CD4-positive, alpha-beta memory T cell (primary cell): Measurements from ENCODE around the gene HAUS3. TPM values are rescaled to one million over a fixed set of nuclear protein-coding genes. Genes with fewer than 3 reads are reported as not detected.

Experiments used
- CTCF ChIA-PET: fragments of 350-600 bp; sonication (Branson Sonifier 250); formaldehyde crosslinking; loops from one replicate; lab custom pipeline; 2021; ENCODE audit warnings: inconsistent platforms; ENCODE audit not compliant: partially characterized antibody; lab: Charles Lee
- POLR2A ChIA-PET: fragments of 350-600 bp; sonication (Branson Sonifier 250); formaldehyde crosslinking; loops from one replicate; lab custom pipeline; 2021; ENCODE audit not compliant: partially characterized antibody; lab: Charles Lee
- DNase-seq, 5 donors: peaks; one replicate each; pipeline versions ENCODE4 v3.0.0 to v3.0.0-alpha.2; 2020 to 2022; ENCODE audit warnings: mixed read lengths in 1 of 5
- H3K27ac ChIP-seq: one replicate; pipeline ENCODE4 v1.7.0; 2013; ENCODE audit warnings: low read depth, low read length
- H3K27me3 ChIP-seq: 2 replicates; pipeline ENCODE4 v1.7.0; 2013; ENCODE audit warnings: mild to moderate bottlenecking, low read length, moderate library complexity; ENCODE audit not compliant: insufficient read depth
- H3K36me3 ChIP-seq: 2 replicates; pipeline ENCODE4 v1.7.0; 2013; ENCODE audit warnings: mild to moderate bottlenecking, low read length, moderate library complexity; ENCODE audit not compliant: insufficient read depth
- H3K4me1 ChIP-seq: 2 replicates; pipeline ENCODE4 v1.7.0; 2013; ENCODE audit warnings: mild to moderate bottlenecking, low read length, moderate library complexity; ENCODE audit not compliant: insufficient read depth
- H3K4me3 ChIP-seq, 2 donors: one replicate each; pipeline ENCODE4 v1.7.0; 2013; ENCODE audit warnings: low read length in 2 of 2, mild to moderate bottlenecking in 1 of 2
- H3K9me3 ChIP-seq, 2 donors: one replicate each; pipeline ENCODE4 v1.7.0; 2013; ENCODE audit warnings: low read length in 2 of 2, control low read depth in 1 of 2; ENCODE audit not compliant: control insufficient read depth in 1 of 2
- H3K27ac Mint-ChIP-seq, 7 donors: one replicate each; pipeline ENCODE4 v1.8.0; 2020 to 2021; ENCODE audit warnings: mixed read lengths in 7 of 7, mild to moderate bottlenecking in 6 of 7, inconsistent platforms in 3 of 7, moderate library complexity in 3 of 7
- H3K27me3 Mint-ChIP-seq, 2 donors: one replicate each; pipeline ENCODE4 v1.8.0; 2020 to 2021; ENCODE audit warnings: mixed read lengths in 2 of 2
- H3K36me3 Mint-ChIP-seq, 2 donors: one replicate each; pipeline ENCODE4 v1.8.0; 2020 to 2021; ENCODE audit warnings: mixed read lengths in 2 of 2, inconsistent platforms in 1 of 2, mild to moderate bottlenecking in 1 of 2
- H3K4me1 Mint-ChIP-seq, 4 donors: one replicate each; pipeline ENCODE4 v1.8.0; 2020 to 2021; ENCODE audit warnings: mixed read lengths in 4 of 4, mild to moderate bottlenecking in 1 of 4
- H3K4me3 Mint-ChIP-seq, 8 donors: one replicate each; pipeline ENCODE4 v1.8.0; 2020 to 2021; ENCODE audit warnings: mixed read lengths in 8 of 8, mild to moderate bottlenecking in 7 of 8, moderate library complexity in 6 of 8, inconsistent platforms in 3 of 8
- H3K9me3 Mint-ChIP-seq, 8 donors: one replicate each; pipeline ENCODE4 v1.8.0; 2020 to 2021; ENCODE audit warnings: mixed read lengths in 8 of 8, mild to moderate bottlenecking in 5 of 8, inconsistent platforms in 3 of 8, moderate library complexity in 1 of 8
- intact Hi-C: fragments of 100-400 bp; cut with micrococcal nuclease; formaldehyde crosslinking; loops from one replicate; pipeline ENCODE4 v1.15.1; 2023
- polyA plus RNA-seq, 2 donors: library from polyadenylated mRNA; unstranded; fragments of 300-500 nt; fragmentation: Illumina TruSeq; gene quantifications; one replicate each; pipeline ENCODE4 v1.2.3, GENCODE V29; 2021
- total RNA-seq, 2 experiments: library from RNA; stranded (reverse); gene quantifications; one replicate each; pipeline ENCODE4 v1.2.3, GENCODE V29; 2021

Gene HAUS3
- total and polyA plus RNA-seq, 4 experiments from 2014 or later, result 24.8 to 43.9 (median 37.5) TPM

GRCh38 chr4:2288051-2288541 is 46.2 kb upstream of the HAUS3 start:
- Histone ChIP-seq H3K4me1 (peaks cover 56% of the 10 kb centered on the region), H3K27me3 (no peaks in the 10 kb centered on the region), H3K9me3 (no peaks in the 10 kb centered on the region), H3K27ac (no peak overlapping the region), H3K36me3 (no peaks in the 10 kb centered on the region), H3K4me3 (no peak overlapping the region)
- no peak for DNase-seq
- Mint-ChIP-seq H3K9me3 (no peaks in the 10 kb centered on the region), H3K36me3 (peaks cover 0 to 5% of the 10 kb centered on the region in 2 donors), H3K4me1 (peaks cover 12 to 57% (median 25%) of the 10 kb centered on the region in 4 donors), H3K27ac (peak overlapping the region in 5 of 7 donors; percentile 61 to 83 (median 77)), H3K4me3 (no peak overlapping the region), H3K27me3 (no peaks in the 10 kb centered on the region)
- intact Hi-C loops, result loop anchor here (10.0 kb wide), 1 partner anchor 63 kb away; no protein-coding TSS in a partner anchor
- POLR2A ChIA-PET, result interaction anchor here (5.4 kb wide), 1 partner anchor 26 kb away, joined by 51 read pairs; the partner anchor contains the start of gene MXD4
- CTCF ChIA-PET, result no interaction called here

GRCh38 chr4:2287594-2287915 is 45.6 kb upstream of the HAUS3 start:
- peak overlapping the region in 3 of 7 donors; percentile 61 to 87 (median 83) for H3K27ac Mint-ChIP-seq
- Histone ChIP-seq H3K9me3 (no peaks in the 10 kb centered on the region), H3K4me3 (no peak overlapping the region), H3K36me3 (no peaks in the 10 kb centered on the region), H3K27ac (no peak overlapping the region), H3K4me1 (peaks cover 59% of the 10 kb centered on the region), H3K27me3 (no peaks in the 10 kb centered on the region)
- ChIA-PET CTCF (no interaction called here), POLR2A (interaction anchor here (5.4 kb wide), 1 partner anchor 25 kb away, joined by 51 read pairs; the partner anchor contains the start of gene MXD4)
- DNase-seq, result no peak
- H3K4me3 Mint-ChIP-seq, result no peak overlapping the region
- intact Hi-C loops, result loop anchor here (10.0 kb wide), 1 partner anchor 63 kb away; no protein-coding TSS in a partner anchor
- H3K9me3 Mint-ChIP-seq, result no peaks in the 10 kb centered on the region
- H3K4me1 Mint-ChIP-seq, result peaks cover 12 to 59% (median 24%) of the 10 kb centered on the region in 4 donors
- H3K27me3 Mint-ChIP-seq, result no peaks in the 10 kb centered on the region
- H3K36me3 Mint-ChIP-seq, result peaks cover 0 to 5% of the 10 kb centered on the region in 2 donors

GRCh38 chr4:2286904-2287593 is 45.1 kb upstream of the HAUS3 start:
- Histone ChIP-seq H3K4me3 (no peak overlapping the region), H3K27me3 (no peaks in the 10 kb centered on the region), H3K36me3 (no peaks in the 10 kb centered on the region), H3K27ac (no peak overlapping the region), H3K9me3 (no peaks in the 10 kb centered on the region), H3K4me1 (peaks cover 60% of the 10 kb centered on the region)
- no peak for DNase-seq
- H3K4me1 Mint-ChIP-seq, result peaks cover 17 to 59% (median 26%) of the 10 kb centered on the region in 4 donors
- H3K27me3 Mint-ChIP-seq, result no peaks in the 10 kb centered on the region
- intact Hi-C loops, result loop anchor here (10.0 kb wide), 1 partner anchor 62 kb away; no protein-coding TSS in a partner anchor
- H3K36me3 Mint-ChIP-seq, result peaks cover 0 to 8% of the 10 kb centered on the region in 2 donors
- peak overlapping the region in 5 of 7 donors; percentile 47 to 87 (median 64) for H3K27ac Mint-ChIP-seq
- ChIA-PET CTCF (interaction anchor here (1.3 kb wide), 1 partner anchor 25 kb away, joined by 3 read pairs; no protein-coding TSS in a partner anchor), POLR2A (interaction anchor here (5.4 kb wide), 1 partner anchor 24 kb away, joined by 51 read pairs; the partner anchor contains the start of gene MXD4)
- H3K9me3 Mint-ChIP-seq, result no peaks in the 10 kb centered on the region
- no peak overlapping the region for H3K4me3 Mint-ChIP-seq

- Mint-ChIP-seq H3K4me3 (no peak overlapping the region), H3K4me1 (peaks cover 24 to 59% (median 33%) of the 10 kb centered on the region in 4 donors), H3K9me3 (peaks cover 0 to 3% (median 0%) of the 10 kb centered on the region in 8 donors), H3K27me3 (no peaks in the 10 kb centered on the region), H3K36me3 (peaks cover 0 to 7% of the 10 kb centered on the region in 2 donors), H3K27ac (peak overlapping the region in 6 of 7 donors; percentile 24 to 73 (median 56))
- DNase-seq, result no peak
- CTCF ChIA-PET, result interaction anchor here (1.0 to 1.3 kb wide), 2 partner anchors 23 to 131 kb away, joined by 3 read pairs; no protein-coding TSS in a partner anchor
- Histone ChIP-seq H3K4me3 (no peak overlapping the region), H3K27me3 (no peaks in the 10 kb centered on the region), H3K27ac (no peak overlapping the region), H3K4me1 (peaks cover 59% of the 10 kb centered on the region), H3K36me3 (no peaks in the 10 kb centered on the region), H3K9me3 (no peaks in the 10 kb centered on the region)
- intact Hi-C loops, result loop anchor here (10.0 kb wide), 1 partner anchor 61 kb away; no protein-coding TSS in a partner anchor
- POLR2A ChIA-PET, result no interaction called here
These were observed 43.9 kb upstream of the HAUS3 start for GRCh38 chr4:2285613-2286381.

GRCh38 chr4:2284934-2285612 is 43.2 kb upstream of the HAUS3 start:
- ChIA-PET CTCF (no interaction called here), POLR2A (interaction anchor here (1.1 kb wide), 1 partner anchor 23 kb away, joined by 3 read pairs; the partner anchor contains the start of gene MXD4)
- peaks cover 0 to 3% (median 0%) of the 10 kb centered on the region in 8 donors for H3K9me3 Mint-ChIP-seq
- Histone ChIP-seq H3K27me3 (no peaks in the 10 kb centered on the region), H3K27ac (no peak overlapping the region), H3K36me3 (no peaks in the 10 kb centered on the region), H3K4me3 (no peak overlapping the region), H3K9me3 (no peaks in the 10 kb centered on the region), H3K4me1 (peaks cover 55% of the 10 kb centered on the region)
- intact Hi-C loops, result loop anchor here (10.0 kb wide), 1 partner anchor 60 kb away; no protein-coding TSS in a partner anchor
- peak overlapping the region in 5 of 7 donors; percentile 29 to 88 (median 57) for H3K27ac Mint-ChIP-seq
- DNase-seq, result no peak
- H3K36me3 Mint-ChIP-seq, result peaks cover 0 to 6% of the 10 kb centered on the region in 2 donors
- no peak overlapping the region for H3K4me3 Mint-ChIP-seq
- H3K27me3 Mint-ChIP-seq, result no peaks in the 10 kb centered on the region
- H3K4me1 Mint-ChIP-seq, result peaks cover 25 to 56% (median 29%) of the 10 kb centered on the region in 4 donors

GRCh38 chr4:2284161-2284933 is 42.4 kb upstream of the HAUS3 start:
- Mint-ChIP-seq H3K36me3 (peaks cover 0 to 6% of the 10 kb centered on the region in 2 donors), H3K4me1 (peaks cover 25 to 51% (median 30%) of the 10 kb centered on the region in 4 donors), H3K9me3 (peaks cover 0 to 3% (median 0%) of the 10 kb centered on the region in 8 donors), H3K27me3 (no peaks in the 10 kb centered on the region), H3K4me3 (no peak overlapping the region), H3K27ac (peak overlapping the region; percentile 29 to 99 (median 55))
- H3K9me3 ChIP-seq, result no peaks in the 10 kb centered on the region
- H3K4me3 ChIP-seq, result no peak overlapping the region
- H3K36me3 ChIP-seq, result no peaks in the 10 kb centered on the region
- H3K27me3 ChIP-seq, result no peaks in the 10 kb centered on the region
- H3K27ac ChIP-seq, result no peak overlapping the region
- intact Hi-C loops, result loop anchor here (10.0 kb wide), 1 partner anchor 60 kb away; no protein-coding TSS in a partner anchor
- CTCF ChIA-PET, result no interaction called here
- POLR2A ChIA-PET, result interaction anchor here (0.8 to 1.1 kb wide), 2 partner anchors 22 to 128 kb away, joined by 3 read pairs; partner anchors contain the start of gene MXD4
- DNase-seq, result no peak
- peaks cover 48% of the 10 kb centered on the region for H3K4me1 ChIP-seq
